PC-3 (cell line): ENCODE data around the gene NSMCE1. TPM values are rescaled to one million over a fixed set of nuclear protein-coding genes. Genes with fewer than 3 reads are reported as not detected.

Source experiments
- ATAC-seq: fragments of 200-7000 bp; cut with Tn5 transposase; 2 replicates; pipeline ENCODE4 v1.9.1; 2020; ENCODE audit warnings: mild to moderate bottlenecking, moderate library complexity
- BruUV-seq: library from RNA; stranded (reverse); fragments of 400-500 nt; replicated peaks from 2 replicates; lab custom pipeline; 2021; lab: Mats Ljungman, UMichigan
- CTCF ChIA-PET: fragments of 300-600 bp; sonication (Branson Sonifier 250); formaldehyde crosslinking; loops from one replicate; lab custom pipeline; 2022; ENCODE audit warnings: antibody characterized with exemption; lab: Charles Lee
- POLR2A ChIA-PET: fragments of 300-600 bp; sonication (Branson Sonifier 250); formaldehyde crosslinking; loops from one replicate; lab custom pipeline; 2022; ENCODE audit warnings: antibody characterized with exemption; ENCODE audit not compliant: unreplicated experiment; lab: Charles Lee
- DNase-seq: peaks from one replicate; pipeline ENCODE4 v3.0.0-alpha.2; 2015
- H2AFZ ChIP-seq: fragments of 300-600 bp; sonication (generic); 2 replicates; pipeline ENCODE4 v1.6.0; 2016; ENCODE audit warnings: antibody characterized with exemption, low read length
- H3F3A ChIP-seq: fragments of 300-600 bp; sonication (generic); one replicate; pipeline ENCODE4 v1.6.0; 2017; ENCODE audit warnings: antibody characterized with exemption, low read length, control low read depth, mild to moderate bottlenecking; ENCODE audit not compliant: unreplicated experiment
- H3K27ac ChIP-seq: fragments of 300-600 bp; sonication (generic); 2 replicates; pipeline ENCODE4 v1.5.1; 2016; ENCODE audit warnings: mild to moderate bottlenecking, low read length
- H3K27me3 ChIP-seq: fragments of 300-600 bp; sonication (generic); 2 replicates; pipeline ENCODE4 v1.6.1; 2016; ENCODE audit warnings: low read length, mixed read lengths
- H3K36me3 ChIP-seq: fragments of 300-600 bp; sonication (generic); 2 replicates; pipeline ENCODE4 v1.6.1; 2016; ENCODE audit warnings: low read depth, mixed run types, low read length, mixed read lengths
- H3K4me1 ChIP-seq: fragments of 300-600 bp; sonication (generic); 2 replicates; pipeline ENCODE4 v1.5.1; 2016; ENCODE audit warnings: low read length; ENCODE audit not compliant: insufficient read depth
- H3K4me2 ChIP-seq: fragments of 300-600 bp; sonication (generic); 2 replicates; pipeline ENCODE4 v1.6.0; 2016; ENCODE audit warnings: low read length
- H3K4me3 ChIP-seq: fragments of 300-600 bp; sonication (generic); 2 replicates; pipeline ENCODE4 v1.5.1; 2016; ENCODE audit warnings: mild to moderate bottlenecking, low read length, mixed read lengths
- H3K79me2 ChIP-seq: fragments of 300-600 bp; sonication (generic); 2 replicates; pipeline ENCODE4 v1.6.1; 2017; ENCODE audit warnings: low read length, mixed read lengths
- H3K9ac ChIP-seq: fragments of 300-600 bp; sonication (generic); 2 replicates; pipeline ENCODE4 v1.6.0; 2016; ENCODE audit warnings: mild to moderate bottlenecking, low read length
- H3K9me2 ChIP-seq: fragments of 300-600 bp; sonication (generic); replicated peaks from 2 replicates; pipeline ENCODE4 v1.6.1; 2016; ENCODE audit warnings: mixed run types, low read length, mixed read lengths
- H3K9me3 ChIP-seq: fragments of 300-600 bp; sonication (generic); 2 replicates; pipeline ENCODE4 v1.6.1; 2016; ENCODE audit warnings: low read length, mixed read lengths
- H4K20me1 ChIP-seq: fragments of 300-600 bp; sonication (generic); 2 replicates; pipeline ENCODE4 v1.6.1; 2016; ENCODE audit warnings: low read length, mixed read lengths
- EZH2 ChIP-seq: fragments of 300-600 bp; sonication (generic); IDR thresholded peaks from one replicate; pipeline ENCODE4 v1.6.1; 2017; ENCODE audit warnings: antibody characterized with exemption, mild to moderate bottlenecking, low read length; ENCODE audit not compliant: unreplicated experiment
- EZH2phosphoT487 ChIP-seq: fragments of 300-600 bp; sonication (generic); IDR thresholded peaks from 2 replicates; pipeline ENCODE4 v1.6.1; 2018; ENCODE audit warnings: mild to moderate bottlenecking, antibody characterized with exemption, low read length, borderline replicate concordance
- intact Hi-C: fragments of 100-400 bp; cut with micrococcal nuclease; formaldehyde crosslinking; loops from 2 replicates; pipeline ENCODE4 v1.9.0; 2023
- total RNA-seq: library from RNA; depleted of rRNA; stranded (reverse); fragments of >200 nt; gene quantifications from 2 replicates; pipeline ENCODE4 v1.2.3, GENCODE V29; 2014
- TF ChIP-seq, protein P1 (sequence below): fragments of 300-600 bp; sonication (generic); conservative IDR thresholded peaks from 2 replicates; pipeline ENCODE4 v1.5.1; 2017; ENCODE audit warnings: antibody characterized with exemption, low read depth, mild to moderate bottlenecking, low read length

Gene NSMCE1
- total RNA-seq, 1 experiment from 2014 or later, result 32.5 TPM

DNA sequence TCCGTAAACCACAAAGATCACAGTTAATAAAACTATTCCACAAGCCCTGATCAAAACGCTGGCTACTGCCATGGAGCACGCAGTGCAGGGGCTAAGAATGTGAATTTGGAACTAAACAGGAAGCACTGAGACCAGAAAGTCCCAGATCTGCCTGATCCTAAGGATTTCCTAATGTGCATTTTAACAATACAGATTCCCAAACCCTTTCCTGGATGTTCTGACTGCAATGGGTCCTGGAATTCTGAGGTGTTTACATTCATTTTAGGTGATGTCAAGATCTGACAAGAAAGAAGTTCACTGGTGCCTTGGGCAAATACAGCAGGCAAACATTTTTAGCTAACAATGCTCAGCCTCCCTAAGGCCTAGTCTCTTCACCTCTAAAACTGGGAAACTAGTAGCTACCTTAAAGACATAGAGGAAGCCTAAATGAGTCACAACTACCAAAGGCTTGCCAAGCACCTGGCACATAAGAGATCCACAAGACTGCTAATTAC lies 10.3 kb downstream of the NSMCE1 start:
- Histone ChIP-seq H3K9me2 (no peaks in the 10 kb centered on the region), H3K9ac (no peak overlapping the region), H3K27me3 (no peaks in the 10 kb centered on the region), H3K4me3 (no peak overlapping the region), H3K36me3 (no peaks in the 10 kb centered on the region), H4K20me1 (no peaks in the 10 kb centered on the region), H2AFZ (no peak overlapping the region), H3K9me3 (no peaks in the 10 kb centered on the region), H3K79me2 (peaks cover 15% of the 10 kb centered on the region), H3K4me1 (peaks cover 34% of the 10 kb centered on the region), H3K4me2 (no peak overlapping the region), H3F3A (no peaks in the 10 kb centered on the region), H3K27ac (peak overlapping the region; percentile 23)
- intact Hi-C loops, result no loop called here
- CTCF ChIA-PET, result interaction anchor here (0.6 kb wide), 1 partner anchor 148 kb away, joined by 4 read pairs; no protein-coding TSS in a partner anchor
- BruUV-seq, result no TSS peak
- POLR2A ChIA-PET, result no interaction called here
- ATAC-seq, result peak; percentile 71
- DNase-seq, result peak; percentile 54
- TF ChIP-seq, protein P1, sequence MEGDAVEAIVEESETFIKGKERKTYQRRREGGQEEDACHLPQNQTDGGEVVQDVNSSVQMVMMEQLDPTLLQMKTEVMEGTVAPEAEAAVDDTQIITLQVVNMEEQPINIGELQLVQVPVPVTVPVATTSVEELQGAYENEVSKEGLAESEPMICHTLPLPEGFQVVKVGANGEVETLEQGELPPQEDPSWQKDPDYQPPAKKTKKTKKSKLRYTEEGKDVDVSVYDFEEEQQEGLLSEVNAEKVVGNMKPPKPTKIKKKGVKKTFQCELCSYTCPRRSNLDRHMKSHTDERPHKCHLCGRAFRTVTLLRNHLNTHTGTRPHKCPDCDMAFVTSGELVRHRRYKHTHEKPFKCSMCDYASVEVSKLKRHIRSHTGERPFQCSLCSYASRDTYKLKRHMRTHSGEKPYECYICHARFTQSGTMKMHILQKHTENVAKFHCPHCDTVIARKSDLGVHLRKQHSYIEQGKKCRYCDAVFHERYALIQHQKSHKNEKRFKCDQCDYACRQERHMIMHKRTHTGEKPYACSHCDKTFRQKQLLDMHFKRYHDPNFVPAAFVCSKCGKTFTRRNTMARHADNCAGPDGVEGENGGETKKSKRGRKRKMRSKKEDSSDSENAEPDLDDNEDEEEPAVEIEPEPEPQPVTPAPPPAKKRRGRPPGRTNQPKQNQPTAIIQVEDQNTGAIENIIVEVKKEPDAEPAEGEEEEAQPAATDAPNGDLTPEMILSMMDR, result no peak
- TF ChIP-seq EZH2, result no peak
- no peak for TF ChIP-seq EZH2phosphoT487

DNA sequence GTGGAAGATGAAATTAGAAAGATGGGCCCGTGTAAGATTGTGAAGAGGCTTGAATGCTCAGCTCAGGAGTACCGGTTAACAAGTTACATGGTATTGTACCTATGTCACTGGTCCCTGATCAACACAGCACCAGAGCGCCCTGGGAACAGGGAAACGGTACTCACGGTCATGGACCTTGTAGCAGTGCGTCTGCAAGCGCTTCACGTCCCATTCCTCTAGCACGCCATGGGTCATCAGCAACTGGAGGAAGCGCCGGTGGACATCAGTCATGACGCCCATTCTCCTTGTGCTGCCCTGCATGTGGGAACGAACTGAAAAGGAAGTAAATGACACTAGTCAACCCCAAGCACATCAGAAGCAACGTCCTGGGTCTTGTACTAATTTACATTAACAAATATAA lies 11.3 kb downstream of the NSMCE1 start:
- Histone ChIP-seq H3K4me2 (no peak overlapping the region), H3F3A (no peaks in the 10 kb centered on the region), H3K9ac (no peak overlapping the region), H2AFZ (no peak overlapping the region), H3K36me3 (no peaks in the 10 kb centered on the region), H3K79me2 (peaks cover 13% of the 10 kb centered on the region), H3K27ac (no peak overlapping the region), H3K4me3 (no peak overlapping the region), H3K27me3 (no peaks in the 10 kb centered on the region), H3K9me2 (no peaks in the 10 kb centered on the region), H4K20me1 (no peaks in the 10 kb centered on the region), H3K4me1 (peaks cover 36% of the 10 kb centered on the region), H3K9me3 (no peaks in the 10 kb centered on the region)
- no TSS peak for BruUV-seq
- DNase-seq (no peak), ATAC-seq (no peak)
- TF ChIP-seq EZH2phosphoT487, result no peak
- no peak for TF ChIP-seq EZH2
- TF ChIP-seq, protein P1, result no peak
- intact Hi-C loops, result no loop called here
- ChIA-PET CTCF (no interaction called here), POLR2A (no interaction called here)

DNA sequence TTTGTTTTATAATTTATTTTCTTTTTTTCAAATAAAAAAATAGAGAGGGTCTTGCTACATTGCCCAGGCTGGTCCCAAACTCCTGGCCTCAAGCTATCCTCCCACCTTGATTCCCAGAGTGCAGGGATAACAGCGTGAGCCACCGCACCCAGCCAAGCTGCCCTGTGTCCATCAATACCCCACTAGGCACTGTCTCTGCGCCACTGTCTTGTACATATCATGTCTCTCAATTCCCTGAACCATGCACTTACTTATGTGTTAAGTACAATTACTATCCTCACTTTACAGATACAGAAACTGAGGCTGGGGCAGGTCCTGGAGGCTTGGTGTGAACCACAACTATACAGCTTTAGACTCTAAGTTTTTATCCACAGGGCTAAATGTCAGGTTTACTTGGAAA lies 11.7 kb downstream of the NSMCE1 start:
- intact Hi-C loops, result no loop called here
- Histone ChIP-seq H3F3A (no peaks in the 10 kb centered on the region), H3K79me2 (peaks cover 10% of the 10 kb centered on the region), H4K20me1 (no peaks in the 10 kb centered on the region), H3K9me2 (no peaks in the 10 kb centered on the region), H3K27me3 (no peaks in the 10 kb centered on the region), H3K4me1 (peaks cover 39% of the 10 kb centered on the region), H3K4me2 (no peak overlapping the region), H3K9ac (no peak overlapping the region), H3K27ac (no peak overlapping the region), H3K36me3 (no peaks in the 10 kb centered on the region), H2AFZ (no peak overlapping the region), H3K4me3 (no peak overlapping the region), H3K9me3 (no peaks in the 10 kb centered on the region)
- no peak for ATAC-seq
- ChIA-PET CTCF (no interaction called here), POLR2A (no interaction called here)
- no peak for TF ChIP-seq EZH2
- TF ChIP-seq, protein P1, result no peak
- no peak for TF ChIP-seq EZH2phosphoT487
- BruUV-seq, result no TSS peak
- DNase-seq, result no peak
